Ishikawa (cell line): ENCODE data around the gene KDM1A.

ENCODE experiments used
- EGR1 ChIP-seq: IDR thresholded peaks from 2 replicates; pipeline ENCODE4 v1.6.1; 2012
- EP300 ChIP-seq: IDR thresholded peaks from 2 replicates; pipeline ENCODE4 v1.6.1; 2012; ENCODE audit warnings: borderline replicate concordance
- RAD21 ChIP-seq: IDR thresholded peaks from 2 replicates; pipeline ENCODE4 v1.6.1; 2012; ENCODE audit warnings: low read depth
- YY1 ChIP-seq: IDR thresholded peaks from 2 replicates; pipeline ENCODE4 v1.6.1; 2012; ENCODE audit warnings: low read depth
- ZBTB7A ChIP-seq: IDR thresholded peaks from 2 replicates; pipeline ENCODE4 v1.6.1; 2012; ENCODE audit warnings: low read depth
- TF ChIP-seq, protein P1 (sequence below): IDR thresholded peaks from 2 replicates; pipeline ENCODE4 v1.6.1; 2012

- no peak for TF ChIP-seq EP300
- TF ChIP-seq, protein P1, sequence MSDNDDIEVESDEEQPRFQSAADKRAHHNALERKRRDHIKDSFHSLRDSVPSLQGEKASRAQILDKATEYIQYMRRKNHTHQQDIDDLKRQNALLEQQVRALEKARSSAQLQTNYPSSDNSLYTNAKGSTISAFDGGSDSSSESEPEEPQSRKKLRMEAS, result no peak
- TF ChIP-seq ZBTB7A, result no peak
- no peak for TF ChIP-seq RAD21
- no peak for TF ChIP-seq YY1
- no peak for TF ChIP-seq EGR1
Observed at GRCh38 chr1:23122023-23122748, 102.9 kb downstream of the KDM1A start.
